GM23338 (cell line): Measurements from ENCODE around the gene PYCR2. TPM values are rescaled to one million over a fixed set of nuclear protein-coding genes. Genes with fewer than 3 reads are reported as not detected.
A peak's percentile ranks its signal among the peaks of the same experiment; 100 is the strongest.

ENCODE experiments used
- ATAC-seq: fragments of 200-7000 bp; cut with Tn5 transposase; 3 replicates; pipeline ENCODE4 v1.9.1; 2020
- DNase-seq: peaks from one replicate; pipeline ENCODE4 v3.0.0-alpha.2; 2015; ENCODE audit warnings: low spot score
- H2AFZ ChIP-seq: fragments of 200-600 bp; sonication (generic); 2 replicates; pipeline ENCODE4 v1.8.0; 2016; ENCODE audit warnings: antibody characterized with exemption, mild to moderate bottlenecking, moderate library complexity
- H3F3A ChIP-seq: fragments of 200-600 bp; sonication (generic); replicated peaks from 2 replicates; pipeline ENCODE4 v1.8.0; 2017; ENCODE audit warnings: antibody characterized with exemption, mixed run types, low read depth
- H3K27ac ChIP-seq: fragments of 200-600 bp; sonication (generic); 2 replicates; pipeline ENCODE4 v1.6.1; 2016; ENCODE audit warnings: low read depth
- H3K27me3 ChIP-seq: fragments of 200-600 bp; sonication (generic); 2 replicates; pipeline ENCODE4 v1.8.0; 2016; ENCODE audit warnings: mild to moderate bottlenecking, mixed run types, moderate library complexity; ENCODE audit not compliant: insufficient read depth
- H3K36me3 ChIP-seq: fragments of 200-600 bp; sonication (generic); 2 replicates; pipeline ENCODE4 v1.8.0; 2016; ENCODE audit warnings: mild to moderate bottlenecking; ENCODE audit not compliant: insufficient read depth
- H3K4me1 ChIP-seq: fragments of 200-600 bp; sonication (generic); 2 replicates; pipeline ENCODE4 v1.8.0; 2016; ENCODE audit warnings: mild to moderate bottlenecking, moderate library complexity; ENCODE audit not compliant: insufficient read depth
- H3K4me2 ChIP-seq: fragments of 200-600 bp; sonication (generic); 2 replicates; pipeline ENCODE4 v1.7.1; 2017; ENCODE audit warnings: mixed run types
- H3K4me3 ChIP-seq: fragments of 200-600 bp; sonication (generic); 2 replicates; pipeline ENCODE4 v1.6.1; 2016; ENCODE audit warnings: mixed run types
- H3K79me2 ChIP-seq: fragments of 200-600 bp; sonication (generic); replicated peaks from 2 replicates; pipeline ENCODE4 v1.8.0; 2017; ENCODE audit warnings: mild to moderate bottlenecking; ENCODE audit not compliant: insufficient read depth
- H3K9me2 ChIP-seq: fragments of 200-600 bp; sonication (generic); 2 replicates; pipeline ENCODE4 v1.8.0; 2017; ENCODE audit not compliant: insufficient read depth
- H4K20me1 ChIP-seq: fragments of 200-600 bp; sonication (generic); replicated peaks from 2 replicates; pipeline ENCODE4 v1.8.0; 2017; ENCODE audit warnings: mild to moderate bottlenecking; ENCODE audit not compliant: insufficient read depth
- H3K27ac Mint-ChIP-seq: 2 replicates; pipeline ENCODE4 v1.8.0; 2020; ENCODE audit warnings: inconsistent platforms, mild to moderate bottlenecking, moderate library complexity, mixed read lengths
- H3K27me3 Mint-ChIP-seq: 3 replicates; pipeline ENCODE4 v1.8.0; 2022; ENCODE audit warnings: low read depth, mild to moderate bottlenecking, moderate library complexity, mixed read lengths, inconsistent platforms; ENCODE audit not compliant: insufficient read depth, poor library complexity
- H3K36me3 Mint-ChIP-seq: 3 replicates; pipeline ENCODE4 v1.8.0; 2021; ENCODE audit warnings: low read depth, mild to moderate bottlenecking, inconsistent platforms, moderate library complexity, mixed read lengths
- H3K4me1 Mint-ChIP-seq: 3 replicates; pipeline ENCODE4 v1.8.0; 2020; ENCODE audit warnings: mild to moderate bottlenecking, inconsistent platforms, mixed read lengths
- H3K4me3 Mint-ChIP-seq: 3 replicates; pipeline ENCODE4 v1.8.0; 2021; ENCODE audit warnings: moderate library complexity, mild to moderate bottlenecking, inconsistent platforms, mixed read lengths
- H3K9me3 Mint-ChIP-seq: 3 replicates; pipeline ENCODE4 v1.8.0; 2020; ENCODE audit warnings: moderate library complexity, mild to moderate bottlenecking, inconsistent platforms, mixed read lengths
- CREB1 ChIP-seq: fragments of 250-450 bp; sonication (Bioruptor Pico); IDR thresholded peaks from 2 replicates; pipeline ENCODE4 v1.5.0; 2020; ENCODE audit warnings: low read depth, mild to moderate bottlenecking, moderate library complexity
- EZH2 ChIP-seq: fragments of 200-600 bp; sonication (generic); IDR thresholded peaks from one replicate; pipeline ENCODE4 v1.8.0; 2017; ENCODE audit warnings: antibody characterized with exemption, mild to moderate bottlenecking, low read depth; ENCODE audit not compliant: unreplicated experiment
- EZH2phosphoT487 ChIP-seq: fragments of 200-600 bp; sonication (generic); IDR thresholded peaks from one replicate; pipeline ENCODE4 v1.8.1; 2018; ENCODE audit warnings: antibody characterized with exemption; ENCODE audit not compliant: unreplicated experiment
- JUNB ChIP-seq: IDR thresholded peaks from one replicate; pipeline ENCODE4 v1.6.1; 2016; ENCODE audit warnings: antibody characterized with exemption; ENCODE audit not compliant: unreplicated experiment
- NANOG ChIP-seq: IDR thresholded peaks from 2 replicates; pipeline ENCODE4 v1.6.1; 2016; ENCODE audit warnings: antibody characterized with exemption, borderline replicate concordance
- POLR2AphosphoS5 ChIP-seq: IDR thresholded peaks from 2 replicates; pipeline ENCODE4 v1.6.1; 2016; ENCODE audit warnings: antibody characterized with exemption, low read depth
- STAT1 ChIP-seq: IDR thresholded peaks from one replicate; pipeline ENCODE4 v1.6.1; 2016; ENCODE audit warnings: antibody characterized with exemption; ENCODE audit not compliant: unreplicated experiment
- ZNF114 ChIP-seq: fragments of 250-450 bp; sonication (Bioruptor Pico); IDR thresholded peaks from 2 replicates; pipeline ENCODE4 v1.5.0; 2020; ENCODE audit warnings: mild to moderate bottlenecking, moderate library complexity
- ZNF331 ChIP-seq: fragments of 250-450 bp; sonication (Bioruptor Pico); IDR thresholded peaks from 2 replicates; pipeline ENCODE4 v1.5.0; 2020; ENCODE audit warnings: low read depth, mild to moderate bottlenecking, moderate library complexity
- microRNA-seq: library from miRNA; unstranded; fragments of <30 nt; microRNA quantifications from one replicate; pipeline ENCODE4, GENCODE V29; 2017
- polyA plus RNA-seq: library from polyadenylated mRNA; unstranded; fragments of >200 nt; fragmentation: Nextera tagmentation; extraction: Ambion mirVana; gene quantifications from 2 replicates; pipeline ENCODE4 v1.2.1, GENCODE V29; 2016
- small RNA-seq: library from RNA; depleted of rRNA; stranded (forward); fragments of <200 nt; gene quantifications from one replicate; pipeline ENCODE3, GENCODE V24; 2014; ENCODE audit warnings: low replicate concordance
- total RNA-seq: library from RNA; depleted of rRNA; stranded (reverse); fragments of >200 nt; shearing (Covaris generic); gene quantifications from 2 replicates; pipeline ENCODE4 v1.2.3, GENCODE V29; 2014; rRNA removed
- TF ChIP-seq, protein P1 (sequence below): IDR thresholded peaks from 2 replicates; pipeline ENCODE4 v1.6.1; 2016; ENCODE audit warnings: antibody characterized with exemption
- TF ChIP-seq, protein P2 (sequence below), 2 experiments: fragments of 200-600 bp in 1 of 2; sonication (generic) in 1 of 2; conservative IDR thresholded peaks; 2 replicates each; pipeline versions ENCODE4 v1.5.1 to v1.6.1; 2016 to 2017; ENCODE audit warnings: antibody characterized with exemption in 2 of 2, low read depth in 2 of 2, mild to moderate bottlenecking in 2 of 2, moderate library complexity in 1 of 2

The PYCR2 gene
- total and polyA plus RNA-seq, 2 experiments from 2014 or later = 89.1 to 109 TPM

DNA sequence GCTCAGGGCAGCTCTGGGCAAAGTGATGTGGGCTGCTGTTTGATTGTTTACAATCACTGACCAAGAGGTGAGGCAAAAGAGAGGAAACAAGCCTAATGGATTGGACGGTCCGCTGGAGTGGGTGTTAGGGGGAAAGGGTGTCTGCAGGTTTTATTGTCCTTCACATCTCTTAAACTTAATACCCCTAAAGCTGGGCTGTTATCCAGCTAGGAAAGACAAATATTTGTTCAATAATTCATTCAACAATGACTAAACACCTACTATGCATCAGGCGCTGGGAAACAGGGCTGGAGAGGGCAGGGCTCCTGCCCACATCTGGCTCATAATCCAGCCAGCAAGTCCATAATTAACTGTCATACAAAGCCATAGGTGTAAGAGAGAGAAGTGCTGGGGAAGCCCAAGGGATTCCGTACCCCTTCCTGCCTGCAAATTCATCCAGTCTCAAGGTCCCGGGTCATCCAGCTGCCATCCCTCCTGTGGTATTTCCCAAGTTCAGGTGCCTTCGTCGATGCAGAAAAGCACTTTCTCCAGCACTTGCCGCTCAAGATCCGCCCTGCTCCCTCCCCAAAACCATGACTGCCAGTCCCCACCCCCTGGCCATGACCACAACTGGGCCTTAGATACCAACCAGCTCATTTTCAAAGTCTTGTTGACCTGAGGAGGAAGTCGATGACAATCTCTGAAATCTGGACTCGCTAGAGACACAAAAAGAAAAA is 52.5 kb downstream of the PYCR2 start:
- ATAC-seq = no peak
- peaks cover 24% of the 10 kb centered on the region for H3K4me1 Mint-ChIP-seq
- Histone ChIP-seq H4K20me1 (peaks cover 21% of the 10 kb centered on the region), H2AFZ (no peak overlapping the region), H3F3A (0 out of 2 replicates have a peak, but pooled peaks cover 3% of the 10 kb centered on the region), H3K27me3 (no peaks in the 10 kb centered on the region), H3K79me2 (peaks cover 8% of the 10 kb centered on the region), H3K36me3 (peaks cover 52% of the 10 kb centered on the region), H3K9me2 (no peaks in the 10 kb centered on the region), H3K27ac (peak overlapping the region; percentile 29; the same call in 1 of the 2 replicates), H3K4me1 (peaks cover 3% of the 10 kb centered on the region; the same call in 1 of the 2 replicates), H3K4me2 (no peak overlapping the region), H3K4me3 (no peak overlapping the region)
- H3K36me3 Mint-ChIP-seq = peaks cover 75% of the 10 kb centered on the region
- TF ChIP-seq, protein P1, sequence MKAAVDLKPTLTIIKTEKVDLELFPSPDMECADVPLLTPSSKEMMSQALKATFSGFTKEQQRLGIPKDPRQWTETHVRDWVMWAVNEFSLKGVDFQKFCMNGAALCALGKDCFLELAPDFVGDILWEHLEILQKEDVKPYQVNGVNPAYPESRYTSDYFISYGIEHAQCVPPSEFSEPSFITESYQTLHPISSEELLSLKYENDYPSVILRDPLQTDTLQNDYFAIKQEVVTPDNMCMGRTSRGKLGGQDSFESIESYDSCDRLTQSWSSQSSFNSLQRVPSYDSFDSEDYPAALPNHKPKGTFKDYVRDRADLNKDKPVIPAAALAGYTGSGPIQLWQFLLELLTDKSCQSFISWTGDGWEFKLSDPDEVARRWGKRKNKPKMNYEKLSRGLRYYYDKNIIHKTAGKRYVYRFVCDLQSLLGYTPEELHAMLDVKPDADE = no peak
- TF ChIP-seq ZNF331 (CRISPR knock-in tag) (no peak), ZNF114 (CRISPR knock-in tag) (no peak), CREB1 (CRISPR knock-in tag) (no peak)
- no peaks in the 10 kb centered on the region for H3K9me3 Mint-ChIP-seq
- no peak overlapping the region for H3K27ac Mint-ChIP-seq
- peak; percentile 54 for DNase-seq
- H3K4me3 Mint-ChIP-seq = no peak overlapping the region; the same call in 2 of the 3 replicates
- peaks cover 15% of the 10 kb centered on the region for H3K27me3 Mint-ChIP-seq

DNA sequence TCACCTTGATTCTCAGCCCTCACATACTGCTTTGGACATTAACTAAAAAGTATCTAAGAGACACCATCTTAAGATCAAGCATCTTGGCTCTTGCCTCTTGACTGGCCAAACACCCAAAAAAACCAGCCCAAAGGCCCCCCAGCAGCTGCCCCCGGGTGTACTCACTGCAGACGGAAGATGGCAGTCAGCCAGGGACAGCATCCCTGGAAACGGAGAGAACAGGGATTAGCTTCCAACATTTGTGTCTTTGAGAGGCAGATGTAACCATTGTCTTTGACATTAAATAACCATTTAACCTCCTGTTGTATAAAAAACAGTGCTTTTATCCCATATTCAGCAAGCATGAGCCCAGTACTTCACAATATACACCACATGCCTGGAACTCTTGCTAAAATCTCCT is 53.1 kb downstream of the PYCR2 start:
- Histone ChIP-seq H3K27ac (no peak overlapping the region), H3K36me3 (peaks cover 48% of the 10 kb centered on the region), H3F3A (0 out of 2 replicates have a peak, but pooled peaks cover 3% of the 10 kb centered on the region), H3K4me2 (no peak overlapping the region), H2AFZ (no peak overlapping the region), H3K4me1 (peaks cover 3% of the 10 kb centered on the region; the same call in 1 of the 2 replicates), H4K20me1 (peaks cover 21% of the 10 kb centered on the region), H3K4me3 (no peak overlapping the region), H3K27me3 (no peaks in the 10 kb centered on the region), H3K79me2 (peaks cover 4% of the 10 kb centered on the region; the same call in 1 of the 2 replicates), H3K9me2 (no peaks in the 10 kb centered on the region)
- no peak for DNase-seq
- H3K4me1 Mint-ChIP-seq = peaks cover 21% of the 10 kb centered on the region
- H3K4me3 Mint-ChIP-seq = no peak overlapping the region
- peaks cover 75% of the 10 kb centered on the region for H3K36me3 Mint-ChIP-seq
- H3K9me3 Mint-ChIP-seq = no peaks in the 10 kb centered on the region
- ATAC-seq = no peak
- peaks cover 13% of the 10 kb centered on the region for H3K27me3 Mint-ChIP-seq
- TF ChIP-seq, protein P2, sequence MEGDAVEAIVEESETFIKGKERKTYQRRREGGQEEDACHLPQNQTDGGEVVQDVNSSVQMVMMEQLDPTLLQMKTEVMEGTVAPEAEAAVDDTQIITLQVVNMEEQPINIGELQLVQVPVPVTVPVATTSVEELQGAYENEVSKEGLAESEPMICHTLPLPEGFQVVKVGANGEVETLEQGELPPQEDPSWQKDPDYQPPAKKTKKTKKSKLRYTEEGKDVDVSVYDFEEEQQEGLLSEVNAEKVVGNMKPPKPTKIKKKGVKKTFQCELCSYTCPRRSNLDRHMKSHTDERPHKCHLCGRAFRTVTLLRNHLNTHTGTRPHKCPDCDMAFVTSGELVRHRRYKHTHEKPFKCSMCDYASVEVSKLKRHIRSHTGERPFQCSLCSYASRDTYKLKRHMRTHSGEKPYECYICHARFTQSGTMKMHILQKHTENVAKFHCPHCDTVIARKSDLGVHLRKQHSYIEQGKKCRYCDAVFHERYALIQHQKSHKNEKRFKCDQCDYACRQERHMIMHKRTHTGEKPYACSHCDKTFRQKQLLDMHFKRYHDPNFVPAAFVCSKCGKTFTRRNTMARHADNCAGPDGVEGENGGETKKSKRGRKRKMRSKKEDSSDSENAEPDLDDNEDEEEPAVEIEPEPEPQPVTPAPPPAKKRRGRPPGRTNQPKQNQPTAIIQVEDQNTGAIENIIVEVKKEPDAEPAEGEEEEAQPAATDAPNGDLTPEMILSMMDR (conservative IDR thresholded peaks at IDR 0.05; ENCODE audit: low read depth in 2 of 2) = no peak
- TF ChIP-seq NANOG (no peak), EZH2phosphoT487 (no peak), EZH2 (no peak), JUNB (no peak), STAT1 (no peak), POLR2AphosphoS5 (no peak), CREB1 (CRISPR knock-in tag) (no peak), ZNF331 (CRISPR knock-in tag) (no peak)
- no peak overlapping the region for H3K27ac Mint-ChIP-seq

Small RNA genes lying within 50 kb of the gene (microRNA-seq; reads per million reads assigned to microRNA genes)
- not detected for gene MIR6741

Small RNA genes lying within 50 kb of the gene (small RNA-seq; reads per million reads assigned to genes)
- gene AL117348.1 (not detected), gene NDUFA3P3 (not detected)

Other genes starting within 250 kb of the PYCR2 start
- 640 and 749 TPM in 2 replicates for gene SRP9, start 146.4 kb downstream of the PYCR2 start, total RNA-seq
- gene SRP9, start 146.4 kb downstream of the PYCR2 start, polyA plus RNA-seq = 590 and 728 TPM in 2 replicates
- gene EPHX1, start 114.1 kb downstream of the PYCR2 start, total RNA-seq = 46.5 and 47.0 TPM in 2 replicates
- 15.3 and 17.3 TPM in 2 replicates for gene EPHX1, start 114.1 kb downstream of the PYCR2 start, polyA plus RNA-seq
- 61.8 and 76.9 TPM in 2 replicates for gene TMEM63A, start 41.9 kb downstream of the PYCR2 start, total RNA-seq
- 24.3 and 31.7 TPM in 2 replicates for gene TMEM63A, start 41.9 kb downstream of the PYCR2 start, polyA plus RNA-seq
- gene LEFTY1, start 35.1 kb downstream of the PYCR2 start, total RNA-seq = 65.4 and 67.1 TPM in 2 replicates
- gene LEFTY1, start 35.1 kb downstream of the PYCR2 start, polyA plus RNA-seq = 25.7 and 27.5 TPM in 2 replicates
- 12.4 and 16.9 TPM in 2 replicates for gene LEFTY2, start 17.0 kb upstream of the PYCR2 start, total RNA-seq
- 8.3 and 10.2 TPM in 2 replicates for gene LEFTY2, start 17.0 kb upstream of the PYCR2 start, polyA plus RNA-seq
- gene SDE2, start 75.1 kb upstream of the PYCR2 start, total RNA-seq = 25.6 and 26.9 TPM in 2 replicates
- gene SDE2, start 75.1 kb upstream of the PYCR2 start, polyA plus RNA-seq = 10.6 and 11.3 TPM in 2 replicates
- 913 and 938 TPM in 2 replicates for gene H3-3A, start 138.5 kb upstream of the PYCR2 start, total RNA-seq
- 2,407 and 2,643 TPM in 2 replicates for gene H3-3A, start 138.5 kb upstream of the PYCR2 start, polyA plus RNA-seq